Neural cell (in vitro differentiated cells): ENCODE results near the gene NEK10.

Experiments
- CTCF ChIP-seq: fragments of 450-650 bp; IDR thresholded peaks from 2 replicates; pipeline ENCODE4 v1.5.1; 2014; ENCODE audit warnings: antibody characterized with exemption, mild to moderate bottlenecking, moderate library complexity; ENCODE audit not compliant: poor library complexity, severe bottlenecking
- EZH2 ChIP-seq: fragments of 200-600, 300-800 bp; shearing (Covaris generic), sonication (generic); IDR thresholded peaks from 2 replicates; pipeline ENCODE4 v1.6.1; 2014; ENCODE audit warnings: antibody characterized with exemption, low read length, borderline replicate concordance, mild to moderate bottlenecking; ENCODE audit not compliant: insufficient read depth, poor library complexity, severe bottlenecking
- MXI1 ChIP-seq: fragments of 450-650 bp; conservative IDR thresholded peaks from 2 replicates; pipeline ENCODE4 v1.6.1; 2014; ENCODE audit warnings: antibody characterized with exemption, mild to moderate bottlenecking; ENCODE audit not compliant: poor library complexity, severe bottlenecking
- REST ChIP-seq: IDR thresholded peaks from 2 replicates; pipeline ENCODE4 v1.6.1; 2012; ENCODE audit warnings: borderline replicate concordance
- TAF1 ChIP-seq: IDR thresholded peaks from 2 replicates; pipeline ENCODE4 v1.6.1; 2012; ENCODE audit warnings: low read depth

GRCh38 chr3:27110020-27110419, 259.2 kb downstream of the NEK10 start:
- no peak for TF ChIP-seq MXI1
- no peak for TF ChIP-seq TAF1
- no peak for TF ChIP-seq CTCF
- TF ChIP-seq EZH2, result no peak
- TF ChIP-seq REST, result no peak
